CD4-positive, alpha-beta T cell treated with Interleukin-4 for 4 hours (primary cell): ENCODE measurements around the gene FEV.
"Not testable (repeated sequence)": the region's sequence is repeated elsewhere in the genome, so short reads cannot be mapped to it uniquely, and the experiment has no call there.

Source experiments
- DNase-seq: peaks from one replicate; pipeline ENCODE4 v3.0.0-alpha.2; 2020

Gene FEV

GRCh38 chr2:218963601-218964000 lies 21.4 kb downstream of the FEV start:
- DNase-seq, result no peak

DNA sequence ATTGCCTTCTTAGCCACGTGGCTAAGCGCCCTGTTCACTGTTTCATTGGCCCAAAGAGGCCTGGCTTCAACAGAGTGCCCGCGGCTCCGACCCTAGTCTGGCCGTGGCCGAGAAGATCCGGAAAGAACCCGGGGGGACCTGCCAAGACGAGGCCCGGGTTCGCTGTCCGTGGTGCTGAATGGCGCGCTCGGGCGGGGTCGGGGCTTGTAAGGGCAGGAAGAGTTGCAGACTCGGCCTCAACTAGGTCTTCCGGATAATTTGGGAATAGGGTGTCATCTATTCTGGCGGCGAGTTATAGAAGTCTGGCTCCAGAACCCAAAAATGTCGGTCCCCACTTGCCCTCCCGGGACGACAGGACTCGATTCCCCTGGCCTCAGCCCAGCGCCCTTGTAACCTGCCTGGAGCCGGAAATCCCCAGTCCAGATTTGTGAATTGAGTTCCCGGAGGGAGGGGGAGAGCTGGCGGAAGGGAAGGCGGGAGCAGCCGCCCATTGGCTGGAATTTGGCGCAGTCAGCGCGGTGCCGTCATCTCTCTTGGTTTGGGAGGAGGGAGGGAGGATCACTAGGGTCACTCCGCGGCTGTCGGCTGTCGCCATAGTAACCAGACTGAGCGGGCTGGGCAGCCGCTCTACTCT lies 22.0 kb downstream of the FEV start:
- no peak for DNase-seq

DNA sequence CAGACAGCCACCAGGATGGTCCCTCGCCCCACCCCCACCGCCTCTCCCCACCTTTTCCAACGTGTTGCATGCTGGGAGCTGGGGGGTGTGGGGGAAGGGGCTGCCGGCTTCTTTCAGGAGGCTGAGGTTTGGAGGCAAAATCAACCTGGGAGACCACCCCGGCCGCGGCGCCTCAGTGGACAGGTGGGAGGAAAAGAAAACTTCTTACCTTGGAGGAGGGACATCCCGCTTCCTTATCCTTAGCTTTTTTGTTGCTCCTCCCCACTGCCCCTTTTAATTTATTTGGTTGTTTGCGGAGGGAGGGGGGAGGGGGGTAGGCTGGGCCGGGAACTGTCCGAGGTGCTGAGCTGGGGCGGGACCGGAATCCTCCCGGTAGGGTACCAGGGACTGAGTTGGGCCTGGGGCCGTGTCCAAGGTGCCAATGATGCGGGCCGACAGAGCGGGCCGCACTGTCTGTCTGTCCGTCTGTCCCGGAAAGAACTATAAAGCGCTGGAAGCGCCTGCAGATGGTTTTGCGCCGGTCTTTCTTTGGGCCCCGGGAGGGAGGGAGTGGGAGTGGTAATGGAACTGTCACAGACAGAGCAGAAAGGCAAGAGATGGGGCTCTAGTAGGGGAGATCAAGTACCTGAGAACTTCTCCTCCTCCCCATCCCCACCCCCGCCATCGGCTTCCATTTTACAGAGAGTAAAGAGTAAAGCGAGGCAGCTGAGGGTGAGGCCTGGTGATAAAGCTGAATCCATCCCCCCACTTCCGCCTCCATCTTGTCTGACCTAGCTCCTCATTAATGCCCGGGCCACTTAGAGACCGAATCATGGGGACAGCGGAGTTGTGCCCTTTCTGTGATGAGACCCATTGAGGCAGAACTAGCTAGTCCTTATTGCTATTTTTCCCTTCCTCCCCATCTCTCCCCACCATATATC lies 23.1 kb downstream of the FEV start:
- DNase-seq, result no peak

DNA sequence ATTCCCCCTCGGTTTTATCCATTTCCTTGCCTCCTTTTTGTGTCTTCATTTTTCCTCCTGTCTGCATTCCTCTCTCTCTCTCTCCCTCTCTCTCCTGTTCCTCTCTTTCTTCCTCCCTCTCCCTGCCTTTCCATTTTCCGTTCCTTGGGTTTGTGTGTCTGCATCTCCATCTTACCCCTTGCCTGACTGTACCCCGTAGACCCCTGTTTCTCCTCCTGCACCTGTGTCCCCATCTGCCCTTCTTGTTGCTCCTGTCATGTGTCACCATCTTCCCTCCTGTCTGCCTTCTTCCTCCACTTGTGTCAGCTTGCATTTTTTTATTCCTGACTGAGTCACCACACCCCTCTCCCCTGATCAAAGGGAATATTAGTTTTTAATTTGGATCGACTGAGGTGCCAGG lies 23.8 kb downstream of the FEV start:
- no peak for DNase-seq

- DNase-seq, result no peak
These were observed 24.4 kb downstream of the FEV start for GRCh38 chr2:218960309-218961165.

GRCh38 chr2:218959761-218960308 lies 25.1 kb downstream of the FEV start:
- no peak for DNase-seq

- peak; percentile 62 for DNase-seq
These were observed 25.7 kb downstream of the FEV start, which contains the start of gene CDK5R2 for GRCh38 chr2:218959141-218959731. CDK5R2 (plus strand) TSS chr2:218959666; CDS start chr2:218959821, 155 bp downstream.

- DNase-seq, result no peak
These were observed 26.7 kb downstream of the FEV start for GRCh38 chr2:218958276-218958675.

- no peak for DNase-seq
These were observed 27.3 kb downstream of the FEV start for GRCh38 chr2:218957671-218958070.

DNA sequence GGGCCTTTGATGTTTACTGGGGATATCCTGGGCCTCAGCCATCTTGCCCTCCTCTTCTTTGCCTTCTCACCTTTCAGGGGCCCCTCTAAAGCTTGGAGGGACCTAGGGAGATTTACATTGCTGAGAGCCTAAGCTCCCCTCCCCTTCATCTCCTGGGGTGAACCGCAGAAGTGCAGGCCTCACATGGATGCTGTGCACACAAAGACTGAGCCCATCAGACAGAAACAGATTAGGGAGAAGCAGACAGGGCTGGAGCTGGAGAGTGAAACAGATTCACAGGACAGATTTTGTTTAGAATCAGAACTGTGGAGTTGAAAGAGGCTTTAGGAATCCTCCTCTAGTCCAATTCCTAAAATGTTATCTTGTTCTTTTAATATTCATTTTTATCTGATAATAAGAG lies 28.9 kb downstream of the FEV start:
- no peak for DNase-seq

GRCh38 chr2:218954541-218955300 lies 30.3 kb downstream of the FEV start:
- DNase-seq, result no peak

- DNase-seq, result no peak
These were observed 31.5 kb downstream of the FEV start for GRCh38 chr2:218953366-218953954.

- DNase-seq, result no peak
These were observed 32.8 kb downstream of the FEV start for GRCh38 chr2:218952160-218952559.

DNA sequence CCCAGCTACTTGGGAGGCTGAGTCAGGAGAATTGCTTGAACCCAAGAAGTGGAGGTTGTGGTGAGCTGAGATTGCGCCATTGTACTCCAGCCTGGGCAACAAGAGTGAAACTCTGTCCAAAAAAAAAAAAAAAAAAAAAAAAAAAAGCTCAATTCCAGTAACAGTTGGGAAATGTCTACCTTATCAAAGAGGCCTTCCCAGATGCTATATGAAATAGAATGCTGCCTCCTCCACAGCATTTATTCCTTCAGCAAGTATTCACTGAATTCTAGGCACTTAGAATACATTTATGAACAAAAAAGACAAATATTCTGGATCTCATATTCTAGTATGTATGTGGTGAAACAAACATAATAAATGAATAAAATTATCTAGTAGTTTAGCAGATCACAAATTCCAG lies 38.4 kb downstream of the FEV start:
- DNase-seq, result no peak

GRCh38 chr2:218944759-218945404 lies 40.1 kb downstream of the FEV start:
- no peak for DNase-seq

DNA sequence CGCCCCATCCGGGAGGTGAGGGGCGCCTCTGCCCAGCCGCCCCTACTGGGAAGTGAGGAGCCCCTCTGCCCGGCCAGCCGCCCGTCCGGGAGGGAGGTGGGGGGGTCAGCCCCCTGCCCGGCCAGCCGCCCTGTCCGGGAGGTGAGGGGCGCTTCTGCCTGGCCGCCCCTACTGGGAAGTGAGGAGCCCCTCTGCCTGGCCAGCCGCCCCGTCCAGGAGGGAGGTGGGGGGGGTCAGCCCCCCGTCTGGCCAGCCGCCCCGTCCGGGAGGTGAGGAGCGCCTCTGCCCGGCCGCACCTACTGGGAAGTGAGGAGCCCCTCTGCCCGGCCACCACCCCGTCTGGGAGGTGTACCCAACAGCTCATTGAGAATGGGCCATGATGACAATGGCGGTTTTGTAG lies 53.2 kb downstream of the FEV start:
- not testable (repeated sequence) for DNase-seq
